ENCODE results near the gene AGPAT2. TPM values are rescaled to one million over a fixed set of nuclear protein-coding genes. Genes with fewer than 3 reads are reported as not detected.
A peak's percentile ranks its signal among the peaks of the same experiment; 100 is the strongest.

The AGPAT2 gene
- total RNA-seq, 1 donor from 2014 or later: 32.8 TPM

DNA sequence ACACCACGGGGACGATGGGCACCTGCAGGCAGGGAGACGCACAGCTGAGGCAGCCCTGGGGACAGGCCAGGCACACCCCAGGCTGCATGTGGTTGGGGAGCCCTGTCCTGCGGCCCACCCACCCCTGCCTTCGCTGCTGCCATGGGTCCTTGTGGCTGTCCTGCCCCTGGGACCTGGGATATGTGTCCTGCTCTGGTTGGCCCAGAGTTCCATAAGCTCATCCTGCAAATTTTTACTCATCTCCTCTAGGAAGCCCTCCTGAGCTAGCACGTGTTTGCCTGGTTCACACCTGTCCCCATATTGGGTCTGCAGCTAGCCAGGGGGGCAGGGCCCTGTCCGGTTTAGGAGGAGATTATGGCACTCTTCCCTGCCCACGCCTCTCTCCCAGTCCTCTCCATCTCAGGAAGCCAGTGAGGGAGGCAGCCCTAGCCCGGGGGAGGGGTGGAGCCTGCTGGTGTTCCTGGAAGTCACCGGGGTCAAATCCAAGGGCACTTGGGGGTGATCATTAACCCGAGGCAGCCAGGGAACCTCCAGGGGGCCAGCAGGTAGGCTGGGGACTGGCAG, 12.4 kb downstream of the AGPAT2 start:
- Mint-ChIP-seq H3K9me3 (no peaks in the 10 kb centered on the region), H3K36me3 (peaks cover 1% of the 10 kb centered on the region), H3K27ac (no peak overlapping the region), H3K4me1 (no peaks in the 10 kb centered on the region), H3K27me3 (ENCODE audit: low read depth) (no peaks in the 10 kb centered on the region), H3K4me3 (no peak overlapping the region)
- TF ChIP-seq, protein P1, sequence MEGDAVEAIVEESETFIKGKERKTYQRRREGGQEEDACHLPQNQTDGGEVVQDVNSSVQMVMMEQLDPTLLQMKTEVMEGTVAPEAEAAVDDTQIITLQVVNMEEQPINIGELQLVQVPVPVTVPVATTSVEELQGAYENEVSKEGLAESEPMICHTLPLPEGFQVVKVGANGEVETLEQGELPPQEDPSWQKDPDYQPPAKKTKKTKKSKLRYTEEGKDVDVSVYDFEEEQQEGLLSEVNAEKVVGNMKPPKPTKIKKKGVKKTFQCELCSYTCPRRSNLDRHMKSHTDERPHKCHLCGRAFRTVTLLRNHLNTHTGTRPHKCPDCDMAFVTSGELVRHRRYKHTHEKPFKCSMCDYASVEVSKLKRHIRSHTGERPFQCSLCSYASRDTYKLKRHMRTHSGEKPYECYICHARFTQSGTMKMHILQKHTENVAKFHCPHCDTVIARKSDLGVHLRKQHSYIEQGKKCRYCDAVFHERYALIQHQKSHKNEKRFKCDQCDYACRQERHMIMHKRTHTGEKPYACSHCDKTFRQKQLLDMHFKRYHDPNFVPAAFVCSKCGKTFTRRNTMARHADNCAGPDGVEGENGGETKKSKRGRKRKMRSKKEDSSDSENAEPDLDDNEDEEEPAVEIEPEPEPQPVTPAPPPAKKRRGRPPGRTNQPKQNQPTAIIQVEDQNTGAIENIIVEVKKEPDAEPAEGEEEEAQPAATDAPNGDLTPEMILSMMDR (IDR thresholded peaks at IDR 0.05; ENCODE audit: unreplicated experiment): no peak
- DNase-seq (ENCODE audit: low spot score in 2 of 2, unreplicated experiment in 2 of 2): no peak

DNA sequence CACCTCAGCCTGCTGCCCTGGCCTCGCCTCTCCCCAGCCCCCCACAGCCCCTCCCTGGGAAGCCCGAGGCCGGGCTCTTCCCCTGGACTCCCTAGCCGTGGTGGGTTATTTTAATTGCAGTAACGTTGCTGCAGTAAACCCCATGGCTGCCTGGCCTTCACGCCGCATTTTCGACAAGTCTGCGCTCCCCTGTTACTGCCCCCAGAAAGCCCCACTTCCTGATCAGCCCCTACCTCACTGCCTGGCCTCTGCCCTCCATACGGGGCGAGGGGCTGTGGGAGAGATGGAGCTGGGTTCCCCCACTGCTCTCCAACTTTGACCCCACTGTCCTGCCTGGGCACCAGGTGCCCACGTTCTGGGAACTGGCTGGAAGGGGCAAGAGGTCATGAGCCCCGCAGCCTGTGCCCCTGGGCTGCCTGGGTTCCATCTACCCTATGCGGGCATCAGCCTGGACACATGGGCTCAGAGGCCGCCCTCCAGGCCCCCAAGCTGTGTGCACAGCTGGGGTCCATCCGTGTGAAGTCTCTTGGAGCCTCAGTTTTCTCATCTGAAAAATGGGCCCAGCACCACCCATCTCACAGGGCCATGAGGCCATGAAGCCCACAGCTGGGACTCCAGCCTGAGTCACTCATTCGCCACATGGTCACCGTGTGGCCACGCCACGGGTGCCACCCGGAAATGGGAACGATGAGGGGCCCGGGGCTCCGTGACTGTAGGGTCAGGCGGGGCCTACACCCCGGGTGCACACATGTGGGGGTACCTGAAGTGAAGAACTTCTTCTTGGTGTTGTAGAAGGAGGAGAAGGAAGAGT, 13.1 kb downstream of the AGPAT2 start:
- Mint-ChIP-seq H3K27ac (peak overlapping the region; percentile 16), H3K4me1 (no peaks in the 10 kb centered on the region), H3K27me3 (ENCODE audit: low read depth) (no peaks in the 10 kb centered on the region), H3K4me3 (no peak overlapping the region), H3K9me3 (no peaks in the 10 kb centered on the region), H3K36me3 (peaks cover 1% of the 10 kb centered on the region)
- no peak for DNase-seq (ENCODE audit: low spot score in 2 of 2, unreplicated experiment in 2 of 2)
- TF ChIP-seq, protein P1 (IDR thresholded peaks at IDR 0.05; ENCODE audit: unreplicated experiment): no peak

DNA sequence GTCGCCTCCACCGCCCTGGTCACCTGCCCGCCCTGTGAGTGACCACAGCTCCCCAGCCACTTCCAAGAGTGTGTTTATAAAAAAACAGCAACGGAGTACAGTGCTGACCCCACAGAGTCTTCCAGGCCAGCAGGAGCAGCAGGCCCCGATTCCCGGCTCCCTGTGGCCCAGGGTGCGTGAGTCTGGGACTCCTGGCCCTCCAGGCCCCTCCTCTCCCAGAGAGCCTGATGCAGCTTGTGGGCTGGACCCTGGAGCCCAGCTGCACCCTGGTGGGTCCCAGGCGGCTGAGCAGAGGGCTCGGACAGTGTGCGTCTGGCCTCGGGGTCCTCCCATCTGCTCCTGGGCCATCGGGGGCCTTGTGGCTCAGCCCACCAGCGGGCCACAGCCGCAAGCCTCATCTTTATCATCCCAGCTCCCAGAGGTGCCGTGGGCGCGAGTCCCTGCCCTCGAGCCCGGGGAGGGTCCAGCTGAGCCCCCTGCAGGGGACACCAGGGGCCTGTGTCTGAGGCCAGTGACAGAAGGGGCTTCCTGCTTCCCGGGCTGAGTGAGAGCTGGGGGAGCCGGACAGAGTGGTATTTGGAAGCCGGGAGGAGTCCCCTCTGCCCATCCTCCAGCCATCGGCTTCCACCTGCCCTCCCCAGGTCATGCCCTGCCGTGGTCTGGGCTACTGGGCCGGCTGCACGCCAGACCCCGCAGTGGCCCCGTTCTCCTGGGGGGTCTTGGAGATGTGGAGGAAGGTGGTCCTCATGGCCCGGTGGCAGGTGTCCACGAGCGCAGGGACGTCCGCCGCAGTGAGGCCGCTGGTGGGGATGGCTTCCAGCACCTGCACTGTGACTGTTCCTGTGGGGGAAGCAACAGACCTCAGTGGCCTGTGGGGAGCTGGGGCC, 13.9 kb downstream of the AGPAT2 start:
- Mint-ChIP-seq H3K4me1 (no peaks in the 10 kb centered on the region), H3K9me3 (no peaks in the 10 kb centered on the region), H3K27ac (no peak overlapping the region), H3K4me3 (no peak overlapping the region), H3K27me3 (ENCODE audit: low read depth) (no peaks in the 10 kb centered on the region), H3K36me3 (peaks cover 1% of the 10 kb centered on the region)
- DNase-seq (ENCODE audit: low spot score in 2 of 2, unreplicated experiment in 2 of 2): no peak
- TF ChIP-seq, protein P1 (IDR thresholded peaks at IDR 0.05; ENCODE audit: unreplicated experiment): no peak

DNA sequence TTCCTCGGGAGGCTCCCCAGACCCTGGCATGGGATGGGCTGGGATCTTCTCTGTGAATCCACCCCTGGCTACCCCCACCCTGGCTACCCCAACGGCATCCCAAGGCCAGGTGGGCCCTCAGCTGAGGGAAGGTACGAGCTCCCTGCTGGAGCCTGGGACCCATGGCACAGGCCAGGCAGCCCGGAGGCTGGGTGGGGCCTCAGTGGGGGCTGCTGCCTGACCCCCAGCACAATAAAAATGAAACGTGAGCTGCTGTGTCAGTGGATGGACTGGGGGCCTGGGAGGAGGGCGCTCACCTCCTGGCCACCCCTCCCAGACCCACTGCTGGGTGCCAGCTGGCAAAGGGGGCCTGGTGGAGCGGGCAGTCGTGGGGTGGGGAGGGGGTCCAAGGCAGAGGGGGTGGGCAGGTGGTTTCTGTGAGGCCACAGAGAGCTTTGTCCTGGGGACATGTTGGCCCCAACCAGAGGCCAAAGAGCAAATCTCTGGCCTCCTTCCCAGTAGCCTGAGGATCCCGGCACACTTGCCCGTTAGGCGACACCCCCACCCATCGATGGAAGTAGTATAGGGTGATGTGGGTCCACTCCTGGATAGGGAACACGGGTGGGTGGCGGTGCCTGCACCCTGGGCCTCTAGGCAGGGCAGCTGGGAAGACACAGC, 14.7 kb downstream of the AGPAT2 start:
- H3K9me3 Mint-ChIP-seq: no peaks in the 10 kb centered on the region
- no peak overlapping the region for H3K4me3 Mint-ChIP-seq
- DNase-seq (ENCODE audit: low spot score in 2 of 2, unreplicated experiment in 2 of 2): no peak
- TF ChIP-seq, protein P1 (IDR thresholded peaks at IDR 0.05; ENCODE audit: unreplicated experiment): no peak
- no peaks in the 10 kb centered on the region for H3K4me1 Mint-ChIP-seq
- peaks cover 1% of the 10 kb centered on the region for H3K36me3 Mint-ChIP-seq
- no peaks in the 10 kb centered on the region for H3K27me3 Mint-ChIP-seq (ENCODE audit: low read depth)
- no peak overlapping the region for H3K27ac Mint-ChIP-seq

DNA sequence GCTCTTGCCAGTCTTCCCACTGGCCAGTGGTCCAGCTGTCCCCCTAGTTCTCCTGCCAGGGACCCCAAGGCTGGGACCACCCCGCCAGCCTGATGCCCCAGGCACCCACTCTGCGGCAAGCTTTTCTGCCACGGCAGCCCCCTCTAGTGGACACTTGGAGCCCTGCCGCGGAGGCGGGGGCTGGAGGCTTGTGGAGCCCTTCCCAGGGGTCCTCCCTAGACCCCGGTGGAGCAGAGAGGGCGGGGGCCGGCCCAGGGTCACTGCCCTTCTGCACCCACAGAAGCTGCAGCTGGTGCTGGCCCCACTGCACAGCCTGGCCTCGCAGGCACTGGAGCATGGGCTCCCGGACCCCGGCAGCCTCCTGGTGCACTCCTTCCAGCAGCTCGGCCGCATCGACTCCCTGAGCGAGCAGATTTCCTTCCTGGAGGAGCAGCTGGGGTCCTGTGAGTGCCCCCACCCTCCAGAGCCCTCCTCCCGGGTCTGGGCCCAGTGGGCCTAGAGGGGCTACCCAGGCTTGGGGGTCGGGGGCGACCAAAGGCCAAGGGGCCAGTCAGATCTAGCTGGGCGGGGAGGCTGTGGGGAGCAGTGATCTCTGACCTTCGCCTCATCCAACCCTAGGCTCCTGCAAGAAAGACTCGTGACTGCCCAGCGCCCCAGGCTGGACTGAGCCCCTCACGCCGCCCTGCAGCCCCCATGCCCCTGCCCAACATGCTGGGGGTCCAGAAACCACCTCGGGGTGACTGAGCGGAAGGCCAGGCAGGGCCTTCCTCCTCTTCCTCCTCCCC, 15.4 kb downstream of the AGPAT2 start:
- Mint-ChIP-seq H3K4me1 (no peaks in the 10 kb centered on the region), H3K27ac (no peak overlapping the region), H3K36me3 (peaks cover under 1% of the 10 kb centered on the region), H3K4me3 (no peak overlapping the region), H3K9me3 (no peaks in the 10 kb centered on the region), H3K27me3 (ENCODE audit: low read depth) (no peaks in the 10 kb centered on the region)
- DNase-seq (ENCODE audit: low spot score in 2 of 2, unreplicated experiment in 2 of 2): peak in 1 of 2 experiments; percentile 76
- TF ChIP-seq, protein P1 (IDR thresholded peaks at IDR 0.05; ENCODE audit: unreplicated experiment): peak; percentile 78
